ENCODE measurements around the gene CUL1.

The CUL1 gene

GRCh38 chr7:148672041-148672440 lies 26.7 kb upstream of the CUL1 start:
- DNase-seq (ENCODE audit: extremely low spot score), result no peak
- CTCF ChIA-PET, result no interaction called here
- POLR2A ChIA-PET, result no interaction called here
- TF ChIP-seq SUZ12 (IDR thresholded peaks at IDR 0.05) (no peak), PKNOX1 (IDR thresholded peaks at IDR 0.05) (no peak), HDGF (IDR thresholded peaks at IDR 0.05; ENCODE audit: borderline replicate concordance) (no peak), ARNT (IDR thresholded peaks at IDR 0.05) (no peak), FOXA1 (IDR thresholded peaks at IDR 0.05) (no peak), BHLHE40 (IDR thresholded peaks at IDR 0.05; ENCODE audit: borderline replicate concordance) (no peak), FOXM1 (IDR thresholded peaks at IDR 0.05; ENCODE audit: borderline replicate concordance) (no peak), L3MBTL2 (conservative IDR thresholded peaks at IDR 0.05) (no peak; the same call in 1 of the 2 replicates), ZNF384 (IDR thresholded peaks at IDR 0.05) (no peak), SP1 (IDR thresholded peaks at IDR 0.05) (no peak), TARDBP (IDR thresholded peaks at IDR 0.05) (no peak), CTBP1 (IDR thresholded peaks at IDR 0.05; ENCODE audit: borderline replicate concordance) (no peak), NFRKB (IDR thresholded peaks at IDR 0.05) (no peak), LEF1 (IDR thresholded peaks at IDR 0.05; ENCODE audit: borderline replicate concordance) (no peak), FOXK2 (IDR thresholded peaks at IDR 0.05) (no peak), ELF4 (IDR thresholded peaks at IDR 0.05) (no peak)

DNA sequence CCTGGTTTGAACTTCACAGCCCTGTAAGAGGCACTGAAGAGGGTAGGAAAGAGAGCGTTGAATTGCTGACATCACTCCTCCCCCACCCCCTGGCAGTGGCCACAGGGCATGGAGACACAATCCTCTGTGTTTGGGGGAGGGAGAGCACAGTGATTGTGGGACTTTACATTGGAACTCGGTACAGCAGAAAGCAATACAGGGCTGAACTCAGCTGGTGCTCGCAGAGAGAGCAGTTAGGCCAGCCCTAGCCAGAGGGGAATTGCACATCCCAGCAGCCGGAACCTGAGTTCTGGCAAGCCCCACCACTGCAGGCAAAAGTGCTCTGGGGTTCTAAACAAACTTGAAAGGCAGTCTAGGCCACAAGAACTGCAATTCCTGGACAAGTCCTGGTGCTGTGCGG lies 24.0 kb upstream of the CUL1 start:
- ChIA-PET POLR2A (no interaction called here), CTCF (no interaction called here)
- no peak for TF ChIP-seq ZNF384 (IDR thresholded peaks at IDR 0.05)
- TF ChIP-seq PKNOX1 (IDR thresholded peaks at IDR 0.05), result no peak
- no peak for TF ChIP-seq TARDBP (IDR thresholded peaks at IDR 0.05)
- TF ChIP-seq BHLHE40 (IDR thresholded peaks at IDR 0.05; ENCODE audit: borderline replicate concordance), result no peak
- no peak for TF ChIP-seq ARNT (IDR thresholded peaks at IDR 0.05)
- no peak for TF ChIP-seq NFRKB (IDR thresholded peaks at IDR 0.05)
- TF ChIP-seq CTBP1 (IDR thresholded peaks at IDR 0.05; ENCODE audit: borderline replicate concordance), result no peak
- no peak for TF ChIP-seq HDGF (IDR thresholded peaks at IDR 0.05; ENCODE audit: borderline replicate concordance)
- no peak for DNase-seq (ENCODE audit: extremely low spot score)

DNA sequence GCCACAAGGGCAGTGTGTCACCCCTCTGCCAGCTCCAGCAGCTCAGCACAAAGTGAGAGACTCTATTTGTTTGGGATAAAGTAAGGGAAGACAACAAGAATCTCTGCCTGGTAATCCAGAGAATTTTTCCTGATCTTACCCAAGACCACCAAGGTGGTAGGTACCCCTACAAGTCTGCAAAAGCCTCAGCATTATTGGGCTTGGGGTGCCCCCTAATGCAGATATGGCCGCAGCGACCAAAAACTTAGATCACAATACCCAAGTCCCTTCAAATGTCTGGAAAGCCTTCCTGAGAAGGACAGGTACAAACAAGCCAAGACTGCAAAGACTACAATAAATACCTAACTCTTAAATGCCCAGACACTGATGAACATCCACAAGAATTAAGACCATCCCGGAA lies 22.4 kb upstream of the CUL1 start:
- ChIA-PET CTCF (no interaction called here), POLR2A (no interaction called here)
- DNase-seq (ENCODE audit: extremely low spot score), result no peak
- TF ChIP-seq SP1 (IDR thresholded peaks at IDR 0.05), result no peak
- TF ChIP-seq TARDBP (IDR thresholded peaks at IDR 0.05), result no peak
- no peak for TF ChIP-seq LEF1 (IDR thresholded peaks at IDR 0.05; ENCODE audit: borderline replicate concordance)
- no peak for TF ChIP-seq FOXM1 (IDR thresholded peaks at IDR 0.05; ENCODE audit: borderline replicate concordance)
- no peak for TF ChIP-seq SUZ12 (IDR thresholded peaks at IDR 0.05)
- no peak for TF ChIP-seq L3MBTL2 (conservative IDR thresholded peaks at IDR 0.05)
- no peak for TF ChIP-seq HDGF (IDR thresholded peaks at IDR 0.05; ENCODE audit: borderline replicate concordance)
- no peak for TF ChIP-seq ZNF384 (IDR thresholded peaks at IDR 0.05)
- TF ChIP-seq FOXA1 (IDR thresholded peaks at IDR 0.05), result no peak
- TF ChIP-seq ELF4 (IDR thresholded peaks at IDR 0.05), result no peak
- TF ChIP-seq PKNOX1 (IDR thresholded peaks at IDR 0.05), result no peak
- no peak for TF ChIP-seq ARNT (IDR thresholded peaks at IDR 0.05)
- TF ChIP-seq BHLHE40 (IDR thresholded peaks at IDR 0.05; ENCODE audit: borderline replicate concordance), result no peak
- TF ChIP-seq CTBP1 (IDR thresholded peaks at IDR 0.05; ENCODE audit: borderline replicate concordance), result no peak
- no peak for TF ChIP-seq NFRKB (IDR thresholded peaks at IDR 0.05)
- no peak for TF ChIP-seq FOXK2 (IDR thresholded peaks at IDR 0.05)

- TF ChIP-seq FOXK2 (IDR thresholded peaks at IDR 0.05) (no peak), TARDBP (IDR thresholded peaks at IDR 0.05) (no peak), CTBP1 (IDR thresholded peaks at IDR 0.05; ENCODE audit: borderline replicate concordance) (no peak), SP1 (IDR thresholded peaks at IDR 0.05) (no peak), SUZ12 (IDR thresholded peaks at IDR 0.05) (no peak), LEF1 (IDR thresholded peaks at IDR 0.05; ENCODE audit: borderline replicate concordance) (no peak), FOXM1 (IDR thresholded peaks at IDR 0.05; ENCODE audit: borderline replicate concordance) (no peak), NFRKB (IDR thresholded peaks at IDR 0.05) (no peak), PKNOX1 (IDR thresholded peaks at IDR 0.05) (no peak), HDGF (IDR thresholded peaks at IDR 0.05; ENCODE audit: borderline replicate concordance) (no peak), FOXA1 (IDR thresholded peaks at IDR 0.05) (no peak), L3MBTL2 (conservative IDR thresholded peaks at IDR 0.05) (no peak), BHLHE40 (IDR thresholded peaks at IDR 0.05; ENCODE audit: borderline replicate concordance) (no peak), ARNT (IDR thresholded peaks at IDR 0.05) (no peak), ZNF384 (IDR thresholded peaks at IDR 0.05) (no peak)
- DNase-seq (ENCODE audit: extremely low spot score), result no peak
- ChIA-PET POLR2A (no interaction called here), CTCF (no interaction called here)
These were observed 16.9 kb upstream of the CUL1 start for GRCh38 chr7:148681821-148682220.

- no peak for TF ChIP-seq FOXM1 (IDR thresholded peaks at IDR 0.05; ENCODE audit: borderline replicate concordance)
- no peak for TF ChIP-seq PKNOX1 (IDR thresholded peaks at IDR 0.05)
- no peak for TF ChIP-seq HDGF (IDR thresholded peaks at IDR 0.05; ENCODE audit: borderline replicate concordance)
- no peak for TF ChIP-seq ARNT (IDR thresholded peaks at IDR 0.05)
- TF ChIP-seq FOXA1 (IDR thresholded peaks at IDR 0.05), result no peak
- TF ChIP-seq NFRKB (IDR thresholded peaks at IDR 0.05), result no peak
- TF ChIP-seq ZNF384 (IDR thresholded peaks at IDR 0.05), result no peak
- no peak for TF ChIP-seq SP1 (IDR thresholded peaks at IDR 0.05)
- TF ChIP-seq BHLHE40 (IDR thresholded peaks at IDR 0.05; ENCODE audit: borderline replicate concordance), result no peak
- TF ChIP-seq FOXK2 (IDR thresholded peaks at IDR 0.05), result no peak
- no peak for TF ChIP-seq L3MBTL2 (conservative IDR thresholded peaks at IDR 0.05)
- TF ChIP-seq CTBP1 (IDR thresholded peaks at IDR 0.05; ENCODE audit: borderline replicate concordance), result no peak
- TF ChIP-seq SUZ12 (IDR thresholded peaks at IDR 0.05), result no peak
- no peak for TF ChIP-seq LEF1 (IDR thresholded peaks at IDR 0.05; ENCODE audit: borderline replicate concordance)
- no peak for TF ChIP-seq ELF4 (IDR thresholded peaks at IDR 0.05)
- CTCF ChIA-PET, result no interaction called here
- POLR2A ChIA-PET, result no interaction called here
- DNase-seq (ENCODE audit: extremely low spot score), result no peak
These were observed 14.3 kb upstream of the CUL1 start for GRCh38 chr7:148684289-148684830.

All from HEK293T (cell line).